Measurements from ENCODE around the gene LCE5A. TPM values are rescaled to one million over a fixed set of nuclear protein-coding genes. Genes with fewer than 3 reads are reported as not detected.

LCE5A gene
- total RNA-seq, 1 donor: not detected

Other genes with a start within 250 kb of the LCE5A start
- gene FLG, start 185.6 kb upstream of the LCE5A start, total RNA-seq (ENCODE audit: low replicate concordance): under 0.01 TPM in 1 of 2 replicates, not detected in the other
- not detected in 2 replicates for gene FLG2, start 150.8 kb upstream of the LCE5A start, total RNA-seq (ENCODE audit: low replicate concordance)
- not detected in 2 replicates for gene CRNN, start 96.5 kb upstream of the LCE5A start, total RNA-seq (ENCODE audit: low replicate concordance)
- not detected in 2 replicates for gene CRCT1, start 3.7 kb downstream of the LCE5A start, total RNA-seq (ENCODE audit: low replicate concordance)
- not detected in 2 replicates for gene LCE3E, start 56.0 kb downstream of the LCE5A start, total RNA-seq (ENCODE audit: low replicate concordance)
- gene LCE3D, start 69.7 kb downstream of the LCE5A start, total RNA-seq (ENCODE audit: low replicate concordance): not detected in 2 replicates
- not detected in 2 replicates for gene LCE3C, start 89.4 kb downstream of the LCE5A start, total RNA-seq (ENCODE audit: low replicate concordance)
- gene LCE3B, start 103.0 kb downstream of the LCE5A start, total RNA-seq (ENCODE audit: low replicate concordance): not detected in 2 replicates
- gene LCE3A, start 112.3 kb downstream of the LCE5A start, total RNA-seq (ENCODE audit: low replicate concordance): not detected in 2 replicates
- gene LCE2D, start 152.6 kb downstream of the LCE5A start, total RNA-seq (ENCODE audit: low replicate concordance): not detected in 2 replicates
- not detected in 2 replicates for gene LCE2C, start 164.5 kb downstream of the LCE5A start, total RNA-seq (ENCODE audit: low replicate concordance)
- not detected in 2 replicates for gene LCE2B, start 175.3 kb downstream of the LCE5A start, total RNA-seq (ENCODE audit: low replicate concordance)
- not detected in 2 replicates for gene LCE2A, start 187.5 kb downstream of the LCE5A start, total RNA-seq (ENCODE audit: low replicate concordance)
- gene LCE4A, start 197.4 kb downstream of the LCE5A start, total RNA-seq (ENCODE audit: low replicate concordance): not detected in 2 replicates
- gene KPRP, start 247.2 kb downstream of the LCE5A start, total RNA-seq (ENCODE audit: low replicate concordance): not detected in 2 replicates

All from fibroblast of the aortic adventitia (primary cell).